ENCODE data around the gene MPND.

The MPND gene

DNA sequence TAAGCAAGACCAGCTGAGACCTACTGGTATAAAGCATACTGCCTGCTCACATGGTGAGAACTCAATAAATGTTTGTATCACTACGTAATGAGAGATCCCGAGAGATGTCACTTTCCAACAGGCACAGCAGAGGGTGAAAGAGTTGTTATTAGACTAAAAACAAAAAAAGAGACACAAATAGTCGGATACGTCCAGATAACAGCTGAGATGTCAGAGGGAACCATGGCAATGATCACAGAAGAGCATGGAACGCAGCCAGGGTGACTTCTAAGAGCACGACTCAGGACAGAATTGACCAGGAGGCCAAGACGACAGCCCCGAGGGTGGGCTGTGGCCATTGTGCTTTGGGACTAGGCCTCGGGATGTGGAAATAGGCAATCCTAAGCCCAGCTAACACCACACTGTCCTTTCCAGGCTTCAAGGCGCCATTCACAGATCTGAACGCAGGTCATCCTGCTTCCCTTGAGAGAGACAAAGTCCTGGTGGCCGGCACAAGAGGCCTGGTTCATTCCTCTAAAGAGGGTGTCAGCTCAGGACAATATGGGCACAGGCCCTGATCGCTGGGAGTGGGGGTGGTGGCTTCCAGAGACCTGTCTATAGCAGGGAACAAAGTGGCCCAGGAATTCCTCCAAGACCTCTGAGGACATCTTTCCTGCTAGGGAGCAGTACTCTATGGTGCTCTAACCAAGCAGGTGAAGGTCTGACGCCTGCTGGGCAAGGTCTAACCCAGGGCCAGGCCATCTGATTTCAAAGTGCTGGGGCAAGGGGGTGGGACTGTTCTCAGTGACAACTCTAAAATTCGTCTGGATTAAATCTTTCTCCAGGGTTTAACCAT lies 53.8 kb downstream of the MPND start:
- Histone ChIP-seq H2AFZ (ENCODE audit: low read depth) (no peak overlapping the region), H3K27me3 (ENCODE audit: insufficient read depth, low read depth) (no peaks in the 10 kb centered on the region), H3K27ac (no peak overlapping the region), H3K4me1 (ENCODE audit: low read depth, poor library complexity, severe bottlenecking) (peaks cover 18% of the 10 kb centered on the region), H3K79me2 (ENCODE audit: insufficient read depth, low read depth) (peaks cover 78% of the 10 kb centered on the region), H3K4me2 (no peak overlapping the region), H3K36me3 (ENCODE audit: insufficient read depth) (no peaks in the 10 kb centered on the region), H4K20me1 (ENCODE audit: insufficient read depth) (no peaks in the 10 kb centered on the region), H3K4me3 (IDR thresholded peaks at IDR 0.05; ENCODE audit: insufficient read depth, low read depth, low read length) (no peak overlapping the region), H3K9ac (no peak overlapping the region)
- TF ChIP-seq, protein P1, sequence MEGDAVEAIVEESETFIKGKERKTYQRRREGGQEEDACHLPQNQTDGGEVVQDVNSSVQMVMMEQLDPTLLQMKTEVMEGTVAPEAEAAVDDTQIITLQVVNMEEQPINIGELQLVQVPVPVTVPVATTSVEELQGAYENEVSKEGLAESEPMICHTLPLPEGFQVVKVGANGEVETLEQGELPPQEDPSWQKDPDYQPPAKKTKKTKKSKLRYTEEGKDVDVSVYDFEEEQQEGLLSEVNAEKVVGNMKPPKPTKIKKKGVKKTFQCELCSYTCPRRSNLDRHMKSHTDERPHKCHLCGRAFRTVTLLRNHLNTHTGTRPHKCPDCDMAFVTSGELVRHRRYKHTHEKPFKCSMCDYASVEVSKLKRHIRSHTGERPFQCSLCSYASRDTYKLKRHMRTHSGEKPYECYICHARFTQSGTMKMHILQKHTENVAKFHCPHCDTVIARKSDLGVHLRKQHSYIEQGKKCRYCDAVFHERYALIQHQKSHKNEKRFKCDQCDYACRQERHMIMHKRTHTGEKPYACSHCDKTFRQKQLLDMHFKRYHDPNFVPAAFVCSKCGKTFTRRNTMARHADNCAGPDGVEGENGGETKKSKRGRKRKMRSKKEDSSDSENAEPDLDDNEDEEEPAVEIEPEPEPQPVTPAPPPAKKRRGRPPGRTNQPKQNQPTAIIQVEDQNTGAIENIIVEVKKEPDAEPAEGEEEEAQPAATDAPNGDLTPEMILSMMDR (conservative IDR thresholded peaks at IDR 0.05; ENCODE audit: low read depth, low read length) = no peak

DNA sequence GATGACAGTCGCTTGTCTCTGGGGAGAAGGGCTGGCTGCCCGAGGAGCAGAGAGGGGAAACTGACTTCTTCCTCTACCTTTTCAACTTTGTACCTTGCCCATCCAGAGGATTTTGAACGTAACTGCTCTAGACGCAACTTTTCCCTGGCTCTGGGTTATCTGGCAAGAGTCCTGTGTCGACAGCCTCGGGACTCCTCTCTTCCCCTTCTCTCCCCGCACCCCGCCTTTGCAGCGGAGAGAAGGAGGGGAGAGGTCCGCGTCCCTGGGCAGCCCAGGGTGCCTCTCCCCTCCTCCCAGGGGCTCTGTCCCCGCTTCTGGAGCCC lies 56.4 kb downstream of the MPND start:
- H4K20me1 ChIP-seq (ENCODE audit: insufficient read depth) = peaks cover under 1% of the 10 kb centered on the region; the same call in 1 of the 2 replicates
- H3K36me3 ChIP-seq (ENCODE audit: insufficient read depth) = no peaks in the 10 kb centered on the region
- peak overlapping the region; percentile 79; the same call in 1 of the 2 replicates for H3K9ac ChIP-seq
- peak overlapping the region; percentile 61 for H2AFZ ChIP-seq (ENCODE audit: low read depth)
- H3K79me2 ChIP-seq (ENCODE audit: insufficient read depth, low read depth) = peaks cover 74% of the 10 kb centered on the region
- H3K27me3 ChIP-seq (ENCODE audit: insufficient read depth, low read depth) = no peaks in the 10 kb centered on the region
- TF ChIP-seq, protein P1 (conservative IDR thresholded peaks at IDR 0.05; ENCODE audit: low read depth, low read length) = no peak
- H3K4me1 ChIP-seq (ENCODE audit: low read depth, poor library complexity, severe bottlenecking) = peaks cover 32% of the 10 kb centered on the region
- H3K4me2 ChIP-seq = peak overlapping the region; percentile 92
- no peak overlapping the region for H3K4me3 ChIP-seq (IDR thresholded peaks at IDR 0.05; ENCODE audit: insufficient read depth, low read depth, low read length)
- H3K27ac ChIP-seq = peak overlapping the region; percentile 40

DNA sequence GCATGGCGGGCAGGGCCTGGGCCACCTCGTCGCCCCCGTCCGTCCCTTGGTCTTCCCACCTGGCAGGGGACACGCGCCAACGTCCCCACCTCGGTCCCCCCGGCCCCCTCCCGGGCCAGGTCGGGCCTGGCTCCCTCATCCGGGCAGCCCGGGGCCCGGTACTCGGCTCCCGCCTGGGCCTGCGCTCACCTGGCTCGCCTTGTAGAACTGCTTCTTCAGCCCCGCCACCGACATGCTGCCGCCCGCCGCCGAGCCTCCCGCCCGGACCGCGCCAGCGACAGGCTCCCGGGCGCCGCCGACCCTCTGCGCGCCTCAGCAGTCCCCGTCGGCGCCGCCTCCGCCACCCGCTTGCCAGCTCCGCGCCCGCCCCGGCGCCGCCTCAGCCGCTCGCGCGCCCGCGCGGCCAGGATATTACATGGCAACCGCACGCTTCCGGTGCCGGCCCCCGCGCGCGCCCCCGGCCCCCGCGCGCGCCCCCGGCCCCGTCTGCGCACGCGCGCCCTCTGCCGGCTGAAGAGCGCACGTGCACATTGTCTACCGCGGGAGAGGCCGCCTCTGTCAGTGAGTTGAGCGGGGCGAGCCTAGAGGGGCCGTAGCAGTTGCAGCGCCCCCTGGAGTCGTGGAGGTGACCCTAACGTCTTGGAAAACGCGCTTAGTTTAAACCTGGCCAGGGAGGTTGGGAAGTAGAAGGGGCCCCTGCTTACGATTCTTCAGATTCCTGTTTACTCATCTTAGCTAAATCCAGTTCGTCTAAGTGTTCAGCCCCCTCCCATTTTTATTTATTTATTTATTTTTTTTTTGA lies 57.0 kb downstream of the MPND start, which contains the start of gene SH3GL1:
SH3GL1 (minus strand) TSS at position 413 of the 802 bp plus-strand sequence; CDS start at position 234, 179 bp downstream.
- Histone ChIP-seq H3K27me3 (ENCODE audit: insufficient read depth, low read depth) (no peaks in the 10 kb centered on the region), H3K4me3 (IDR thresholded peaks at IDR 0.05; ENCODE audit: insufficient read depth, low read depth, low read length) (no peak within 1 kb of the TSS), H3K36me3 (ENCODE audit: insufficient read depth) (no peaks in the 10 kb centered on the region), H3K4me2 (peak within 1 kb of the TSS; percentile 92), H4K20me1 (ENCODE audit: insufficient read depth) (peaks cover 5% of the 10 kb centered on the region), H2AFZ (ENCODE audit: low read depth) (peak within 1 kb of the TSS; percentile 61), H3K9ac (peak within 1 kb of the TSS; percentile 79; the same call in 1 of the 2 replicates), H3K27ac (peak within 1 kb of the TSS; percentile 40), H3K79me2 (ENCODE audit: insufficient read depth, low read depth) (peaks cover 74% of the 10 kb centered on the region), H3K4me1 (ENCODE audit: low read depth, poor library complexity, severe bottlenecking) (peaks cover 33% of the 10 kb centered on the region)
- TF ChIP-seq, protein P1 (conservative IDR thresholded peaks at IDR 0.05; ENCODE audit: low read depth, low read length) = peak; percentile 85

- TF ChIP-seq, protein P1 (conservative IDR thresholded peaks at IDR 0.05; ENCODE audit: low read depth, low read length) = no peak
- H4K20me1 ChIP-seq (ENCODE audit: insufficient read depth) = peaks cover 12% of the 10 kb centered on the region
- peak overlapping the region; percentile 99; the same call in 1 of the 2 replicates for H3K9ac ChIP-seq
- no peaks in the 10 kb centered on the region for H3K27me3 ChIP-seq (ENCODE audit: insufficient read depth, low read depth)
- H3K79me2 ChIP-seq (ENCODE audit: insufficient read depth, low read depth) = peaks cover 75% of the 10 kb centered on the region
- H3K4me3 ChIP-seq (IDR thresholded peaks at IDR 0.05; ENCODE audit: insufficient read depth, low read depth, low read length) = no peak overlapping the region
- H3K27ac ChIP-seq = peak overlapping the region; percentile 37
- H3K4me2 ChIP-seq = peak overlapping the region; percentile 60
- H3K36me3 ChIP-seq (ENCODE audit: insufficient read depth) = no peaks in the 10 kb centered on the region
- H3K4me1 ChIP-seq (ENCODE audit: low read depth, poor library complexity, severe bottlenecking) = peaks cover 33% of the 10 kb centered on the region
- H2AFZ ChIP-seq (ENCODE audit: low read depth) = peak overlapping the region; percentile 44; the same call in 1 of the 2 replicates
These were observed 58.4 kb downstream of the MPND start for GRCh38 chr19:4401769-4402170.

Measured in KMS-11 (cell line).